Colonic mucosa (tissue), 4 donors: ENCODE measurements around the gene CXCL16. TPM values are rescaled to one million over a fixed set of nuclear protein-coding genes. Genes with fewer than 3 reads are reported as not detected.

Experiments
- DNase-seq: peaks from one replicate; pipeline ENCODE4 v3.0.0-alpha.2; 2020
- H3K27ac ChIP-seq: fragments of 200-600 bp; one replicate; pipeline ENCODE4 v1.8.0; 2021
- H3K27me3 ChIP-seq: fragments of 200-600 bp; one replicate; pipeline ENCODE4 v1.8.0; 2021
- H3K36me3 ChIP-seq: fragments of 200-600 bp; one replicate; pipeline ENCODE4 v1.8.0; 2021
- H3K4me1 ChIP-seq: fragments of 200-600 bp; one replicate; pipeline ENCODE4 v1.8.0; 2021; ENCODE audit warnings: mild to moderate bottlenecking
- H3K4me3 ChIP-seq: fragments of 200-600 bp; one replicate; pipeline ENCODE4 v1.8.0; 2021
- H3K9ac ChIP-seq, 2 donors: one replicate each; pipeline ENCODE4 v1.7.0; 2013; ENCODE audit warnings: control low read depth in 2 of 2, low read depth in 2 of 2, low read length in 2 of 2
- H3K9me3 ChIP-seq: fragments of 200-600 bp; one replicate; pipeline ENCODE4 v1.8.0; 2021
- CTCF ChIP-seq: fragments of 200-600 bp; IDR thresholded peaks from one replicate; pipeline ENCODE4 v1.8.0; 2022; ENCODE audit warnings: antibody characterized with exemption, mild to moderate bottlenecking
- intact Hi-C: fragments of 100-400 bp; cut with DNase I; formaldehyde crosslinking; loops from one replicate; pipeline ENCODE4 v1.14.1; 2022
- total RNA-seq, 2 donors: library from RNA; stranded (reverse); fragmentation: NEBNext Ultra II Directional in 1 of 2; extraction: Animal tissue kit (Norgen Biotek cat#: 25700) in 1 of 2; gene quantifications; one replicate each; pipeline ENCODE4 v1.2.1, GENCODE V29; 2021
- donor health status: healthy.
- donor health status: DM: no; HTN: no; CAD: no.
- donor health status: DM: no; HTN: no; CAD: no.

The CXCL16 gene
- total RNA-seq, 2 donors from 2014 or later: 41.8 to 44.1 TPM

GRCh38 chr17:4725646-4726310 lies 13.9 kb downstream of the CXCL16 start:
- no peak overlapping the region for H3K4me3 ChIP-seq
- no peaks in the 10 kb centered on the region for H3K4me1 ChIP-seq
- DNase-seq: no peak
- H3K27ac ChIP-seq: peak overlapping the region; percentile 22
- no peak overlapping the region for H3K9ac ChIP-seq
- no peaks in the 10 kb centered on the region for H3K36me3 ChIP-seq
- no peaks in the 10 kb centered on the region for H3K27me3 ChIP-seq
- H3K9me3 ChIP-seq: no peaks in the 10 kb centered on the region
- TF ChIP-seq CTCF: no peak
- intact Hi-C loops: no loop called here

- Histone ChIP-seq H3K36me3 (no peaks in the 10 kb centered on the region), H3K9me3 (no peaks in the 10 kb centered on the region), H3K27me3 (no peaks in the 10 kb centered on the region), H3K27ac (no peak overlapping the region), H3K9ac (no peak overlapping the region), H3K4me3 (no peak overlapping the region), H3K4me1 (no peaks in the 10 kb centered on the region)
- no peak for DNase-seq
- no peak for TF ChIP-seq CTCF
- intact Hi-C loops: no loop called here
Observed at GRCh38 chr17:4724650-4725049, 15.1 kb downstream of the CXCL16 start.

GRCh38 chr17:4722678-4723240 lies 17.0 kb downstream of the CXCL16 start:
- Histone ChIP-seq H3K9ac (peak overlapping the region in 1 of 2 donors; percentile 19), H3K4me3 (no peak overlapping the region), H3K9me3 (no peaks in the 10 kb centered on the region), H3K4me1 (no peaks in the 10 kb centered on the region), H3K27ac (no peak overlapping the region), H3K27me3 (no peaks in the 10 kb centered on the region), H3K36me3 (no peaks in the 10 kb centered on the region)
- no peak for TF ChIP-seq CTCF
- intact Hi-C loops: no loop called here
- DNase-seq: no peak

GRCh38 chr17:4721203-4722135 lies 18.3 kb downstream of the CXCL16 start:
- Histone ChIP-seq H3K4me3 (no peak overlapping the region), H3K27me3 (no peaks in the 10 kb centered on the region), H3K9me3 (no peaks in the 10 kb centered on the region), H3K9ac (peak overlapping the region in 1 of 2 donors; percentile 51), H3K27ac (peak overlapping the region; percentile 57), H3K36me3 (no peaks in the 10 kb centered on the region), H3K4me1 (no peaks in the 10 kb centered on the region)
- DNase-seq: peak; percentile 84
- TF ChIP-seq CTCF: no peak
- intact Hi-C loops: no loop called here

GRCh38 chr17:4720787-4721186 lies 18.9 kb downstream of the CXCL16 start:
- TF ChIP-seq CTCF: no peak
- H3K27ac ChIP-seq: no peak overlapping the region
- intact Hi-C loops: no loop called here
- no peaks in the 10 kb centered on the region for H3K36me3 ChIP-seq
- no peaks in the 10 kb centered on the region for H3K27me3 ChIP-seq
- H3K9me3 ChIP-seq: no peaks in the 10 kb centered on the region
- H3K4me1 ChIP-seq: no peaks in the 10 kb centered on the region
- H3K4me3 ChIP-seq: no peak overlapping the region
- no peak for DNase-seq
- H3K9ac ChIP-seq: peak overlapping the region in 1 of 2 donors; percentile 22
